ENCODE data around the gene PCNA.

- no peak for TF ChIP-seq CTCF (IDR thresholded peaks at IDR 0.05)
- no peak for TF ChIP-seq POLR2A (IDR thresholded peaks at IDR 0.05; ENCODE audit: low read depth)
- no peak for TF ChIP-seq POLR2AphosphoS5 (IDR thresholded peaks at IDR 0.05)
Measured at GRCh38 chr20:5159928-5160327, 40.2 kb upstream of the PCNA start.

Measured in esophagus muscularis mucosa (tissue), 3 donors.